AG20443 (cell line): ENCODE results near the gene ENTPD6.
"Not testable (repeated sequence)": the region's sequence is repeated elsewhere in the genome, so short reads cannot be mapped to it uniquely, and the experiment has no call there.

Experiments
- DNase-seq: peaks from one replicate; pipeline ENCODE4 v3.0.0; 2012; ENCODE audit warnings: low spot score, mixed read lengths

The ENTPD6 gene

GRCh38 chr20:25223765-25224720 is 28.5 kb downstream of the ENTPD6 start:
- DNase-seq: no peak

- no peak for DNase-seq
These were observed 29.4 kb downstream of the ENTPD6 start for GRCh38 chr20:25224941-25225340.

DNA sequence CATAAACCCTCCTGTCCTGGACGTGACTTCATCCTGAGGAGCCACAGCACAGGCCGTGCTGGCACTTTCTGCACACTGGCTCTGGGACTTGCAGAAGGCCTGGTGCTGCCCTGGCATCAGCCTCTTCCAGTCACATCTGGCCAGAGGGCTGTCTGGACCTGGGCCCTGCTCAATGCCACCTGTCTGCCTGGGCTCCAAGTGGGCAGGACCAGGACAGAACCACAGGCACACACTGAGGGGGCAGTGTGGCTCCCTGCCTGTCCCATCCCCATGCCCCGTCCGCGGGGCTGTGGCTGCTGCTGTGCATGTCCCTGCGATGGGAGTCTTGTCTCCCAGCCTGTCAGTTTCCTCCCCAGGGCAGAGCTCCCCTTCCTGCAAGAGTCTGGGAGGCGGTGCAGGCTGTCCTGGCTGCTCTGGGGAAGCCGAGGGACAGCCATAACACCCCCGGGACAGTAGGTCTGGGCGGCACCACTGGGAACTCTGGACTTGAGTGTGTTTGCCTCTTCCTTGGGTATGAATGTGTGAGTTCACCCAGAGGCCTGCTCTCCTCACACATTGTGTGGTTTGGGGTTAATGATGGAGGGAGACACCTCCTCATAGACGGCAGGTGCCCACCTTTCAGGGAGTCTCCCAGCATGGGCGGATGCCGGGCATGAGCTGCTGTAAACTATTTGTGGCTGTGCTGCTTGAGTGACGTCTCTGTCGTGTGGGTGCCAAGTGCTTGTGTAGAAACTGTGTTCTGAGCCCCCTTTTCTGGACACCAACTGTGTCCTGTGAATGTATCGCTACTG is 30.3 kb downstream of the ENTPD6 start:
- no peak for DNase-seq

GRCh38 chr20:25226433-25227316 is 31.2 kb downstream of the ENTPD6 start:
- no peak for DNase-seq

DNA sequence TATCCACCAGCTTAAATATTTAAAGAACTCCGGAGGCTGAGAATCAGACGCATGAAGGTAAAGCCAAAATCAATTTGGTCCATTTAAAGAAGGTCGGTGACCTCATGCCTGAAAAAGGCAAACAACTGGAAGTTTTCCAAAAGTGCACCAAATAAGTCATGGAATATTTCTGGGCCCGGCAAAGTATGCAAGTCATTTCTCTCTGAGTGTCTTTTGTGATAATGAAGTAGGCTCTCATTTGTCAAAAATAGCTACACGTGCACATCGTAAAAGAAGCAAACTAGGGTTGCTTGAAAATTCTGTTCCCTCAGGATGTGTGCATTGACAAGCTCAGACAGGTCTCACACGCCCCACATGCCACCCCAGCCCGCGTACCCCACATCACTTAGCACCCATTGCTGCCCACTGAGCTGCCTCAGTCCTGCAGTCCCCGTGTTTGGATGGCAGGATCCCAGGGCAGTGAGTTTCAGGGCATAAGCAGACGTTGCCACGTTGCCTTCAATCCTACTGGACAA is 31.9 kb downstream of the ENTPD6 start:
- peak; percentile 71 for DNase-seq

DNA sequence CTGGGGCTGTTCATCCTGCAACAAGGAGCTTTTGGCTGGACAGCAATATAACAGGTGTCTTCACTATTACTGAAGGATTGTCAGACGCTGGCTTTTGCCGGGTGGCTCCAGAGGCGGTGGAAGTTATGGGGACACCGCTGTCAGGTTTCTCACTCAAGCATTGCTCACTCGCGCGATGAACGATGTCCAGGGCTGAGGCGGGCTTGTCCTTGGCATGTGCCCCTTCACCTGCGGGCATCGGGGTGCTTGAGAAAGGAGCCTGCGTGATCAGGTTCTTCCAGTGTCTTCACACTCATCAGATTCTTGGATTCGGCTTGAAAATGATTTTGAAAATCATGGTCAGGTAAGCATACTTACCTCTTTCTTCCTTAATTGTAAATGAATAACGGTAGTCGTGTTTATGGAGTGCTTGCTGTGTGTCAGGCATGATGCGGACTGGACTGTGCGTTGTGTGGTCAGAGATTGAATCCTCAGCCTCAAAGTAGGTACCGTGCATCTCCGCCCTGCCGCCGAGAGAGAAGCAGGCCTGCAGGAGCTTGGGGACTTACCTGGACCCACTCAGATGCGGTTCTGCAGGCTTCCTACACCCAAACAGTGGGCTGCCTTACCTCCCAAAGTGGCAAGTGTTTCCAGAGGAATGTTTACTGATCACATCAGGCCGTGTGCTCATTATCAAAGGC is 34.1 kb downstream of the ENTPD6 start:
- DNase-seq: no peak

GRCh38 chr20:25230166-25230831 is 34.8 kb downstream of the ENTPD6 start:
- no peak for DNase-seq

- peak; percentile 71 for DNase-seq
These were observed 37.7 kb downstream of the ENTPD6 start for GRCh38 chr20:25233016-25233772.

GRCh38 chr20:25234009-25234849 is 38.7 kb downstream of the ENTPD6 start:
- DNase-seq: not testable (repeated sequence)

DNA sequence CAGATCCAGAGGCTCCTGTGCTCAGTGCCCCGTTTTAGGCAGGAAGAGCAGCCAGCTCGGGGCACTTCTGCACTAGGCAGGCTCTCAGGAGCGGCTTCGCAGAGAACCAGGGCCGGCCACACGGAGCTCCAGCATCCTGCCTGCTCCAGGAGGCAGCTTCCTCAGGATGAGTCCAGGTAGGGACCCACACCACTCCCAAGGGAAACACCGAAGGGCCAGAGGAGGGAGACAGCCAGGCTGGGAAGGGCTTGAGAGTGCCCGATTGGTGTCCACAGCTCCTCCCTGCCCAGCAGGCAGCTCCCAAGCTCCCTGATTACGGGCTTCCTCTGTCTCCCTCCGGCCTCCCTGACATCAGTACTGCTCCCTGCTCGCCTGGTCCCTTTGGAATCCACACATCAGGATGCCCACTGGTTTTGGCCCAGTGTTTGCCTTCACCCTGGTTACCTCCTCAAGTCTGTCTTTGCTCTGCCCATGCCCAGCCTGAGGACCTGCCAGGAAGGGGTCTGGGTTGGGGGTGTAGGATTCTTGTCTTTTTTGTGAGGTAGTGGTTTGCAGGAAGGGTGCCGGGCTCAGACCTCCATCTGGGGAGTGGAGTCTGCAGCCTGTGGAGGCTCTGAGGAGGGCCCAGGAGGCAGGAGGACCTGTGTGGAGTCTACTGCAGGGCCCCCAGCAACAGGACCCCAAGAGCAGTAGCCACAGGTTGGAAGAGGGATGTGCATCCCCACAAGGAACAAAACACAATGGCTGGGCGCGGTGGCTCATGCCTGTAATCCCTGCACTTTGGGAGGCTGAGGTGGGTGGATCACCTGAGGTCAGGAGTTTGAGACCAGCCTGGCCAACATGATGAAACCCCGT is 41.2 kb downstream of the ENTPD6 start:
- DNase-seq: no peak

DNA sequence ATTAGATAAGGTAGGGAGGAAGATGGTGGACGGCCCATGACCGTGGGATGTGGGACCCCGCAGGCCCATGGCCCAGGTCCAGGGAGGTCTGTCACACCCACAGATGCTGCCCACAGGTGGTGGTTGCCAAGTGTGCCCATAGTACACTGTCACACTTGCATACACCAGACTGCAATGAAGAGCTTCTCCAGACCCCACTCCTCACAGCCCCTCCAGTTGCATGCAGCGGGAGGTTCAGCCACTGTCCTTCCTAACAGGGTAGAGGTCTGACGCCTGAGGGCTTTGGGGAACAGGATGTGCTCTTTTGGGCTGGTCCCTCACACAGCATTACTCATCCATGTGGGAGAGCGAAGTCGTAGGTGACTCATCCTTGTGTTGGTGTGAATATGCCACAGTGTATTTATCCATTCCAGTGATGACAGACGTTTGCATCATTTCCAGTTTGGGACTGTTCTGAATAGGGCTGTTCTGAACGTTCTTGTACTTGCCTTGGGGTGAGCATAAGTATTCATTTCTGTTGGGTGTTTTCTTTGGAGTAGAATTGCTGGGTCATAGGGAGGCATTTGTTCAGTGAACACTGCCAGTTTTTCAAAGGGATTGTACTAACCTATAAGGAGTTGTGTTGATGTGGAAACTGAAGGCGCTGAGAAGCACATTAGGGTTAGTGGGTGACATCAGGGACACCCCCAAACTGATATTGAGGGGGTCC is 42.3 kb downstream of the ENTPD6 start:
- peak; percentile 96 for DNase-seq

GRCh38 chr20:25238319-25239037 is 43.0 kb downstream of the ENTPD6 start:
- peak; percentile 53 for DNase-seq

- DNase-seq: no peak
These were observed 44.2 kb downstream of the ENTPD6 start for GRCh38 chr20:25239387-25240370.

DNA sequence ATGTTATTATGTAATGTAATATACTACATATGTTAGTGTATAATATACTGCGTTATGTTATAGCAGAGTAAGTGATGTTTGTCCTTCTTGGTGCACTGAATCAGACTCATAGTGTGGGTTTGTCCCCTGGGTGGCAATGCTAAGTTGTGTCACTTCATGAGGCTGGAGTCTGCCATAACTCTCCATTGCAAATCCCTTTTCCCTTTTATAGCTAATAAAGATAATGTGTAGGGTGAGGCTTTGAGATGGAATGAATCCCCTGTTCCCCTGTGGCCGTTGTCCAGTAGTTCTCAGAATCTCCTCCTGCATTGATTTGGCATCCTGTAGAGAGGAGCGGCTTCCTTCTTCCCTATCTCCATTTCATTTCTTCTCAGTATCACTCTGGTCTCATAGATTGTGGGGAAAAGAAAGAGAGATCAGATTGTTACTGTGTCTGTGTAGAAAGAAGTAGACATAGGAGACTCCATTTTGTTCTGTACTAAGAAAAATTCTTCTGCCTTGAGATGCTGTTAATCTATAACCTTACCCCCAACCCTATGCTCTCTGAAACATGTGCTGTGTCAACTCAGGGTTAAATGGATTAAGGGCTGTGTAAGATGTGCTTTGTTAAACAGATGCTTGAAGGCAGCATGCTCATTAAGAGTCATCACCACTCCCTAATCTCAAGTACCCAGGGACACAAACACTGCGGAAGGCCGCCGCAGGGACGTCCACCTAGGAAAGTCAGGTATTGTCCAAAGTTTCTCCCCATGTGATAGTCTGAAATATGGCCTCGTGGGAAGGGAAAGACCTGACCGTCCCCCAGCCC is 45.5 kb downstream of the ENTPD6 start:
- not testable (repeated sequence) for DNase-seq

- not testable (repeated sequence) for DNase-seq
These were observed 46.1 kb downstream of the ENTPD6 start for GRCh38 chr20:25241659-25241955.
